ENCODE results near the gene PNCK. TPM values are rescaled to one million over a fixed set of nuclear protein-coding genes. Genes with fewer than 3 reads are reported as not detected.

Gene PNCK
- total and polyA plus RNA-seq, 2 of the 13 experiments (the other 11 are each of a cell fraction or from before 2014, with no cell fraction given): 33.1 TPM; not detected in 1

GRCh38 chrX:153627675-153628111 is 45.9 kb downstream of the PNCK start (continued):
- TF ChIP-seq SPEN (CRISPR knock-in tag; IDR thresholded peaks at IDR 0.05; ENCODE audit: low read depth) (peak; percentile 65; the same call in 1 of the 2 replicates), FOSL2 (CRISPR knock-in tag; IDR thresholded peaks at IDR 0.05) (peak; percentile 47; the same call in 1 of the 2 replicates), MAF1 (CRISPR knock-in tag; IDR thresholded peaks at IDR 0.05; ENCODE audit: borderline replicate concordance) (no peak), ASH2L (IDR thresholded peaks at IDR 0.05; ENCODE audit: insufficient read length, low read depth, low read length) (peak; percentile 70), PHB2 (IDR thresholded peaks at IDR 0.05; ENCODE audit: partially characterized antibody) (no peak), HINFP (CRISPR knock-in tag; IDR thresholded peaks at IDR 0.05; ENCODE audit: low read depth) (0 out of 2 replicates have a peak, but pooled peaks have one; percentile 19), MED1 (CRISPR knock-in tag; IDR thresholded peaks at IDR 0.05) (peak; percentile 96), NR2F6 (IDR thresholded peaks at IDR 0.05) (peak; percentile 29; the same call in 1 of the 2 replicates), NR2F6 (CRISPR knock-in tag; IDR thresholded peaks at IDR 0.05) (peak; percentile 69; the same call in 1 of the 2 replicates), ZNF850 (CRISPR knock-in tag; conservative IDR thresholded peaks at IDR 0.05) (no peak), KDM4B (CRISPR knock-in tag; IDR thresholded peaks at IDR 0.05) (peak; percentile 88; the same call in 1 of the 2 replicates), RXRA (CRISPR knock-in tag; IDR thresholded peaks at IDR 0.05) (peak; percentile 66), SP1 (IDR thresholded peaks at IDR 0.05) (no peak), SP1 (CRISPR knock-in tag; IDR thresholded peaks at IDR 0.05) (peak; percentile 62), ZNF761 (CRISPR knock-in tag; conservative IDR thresholded peaks at IDR 0.05) (peak; percentile 58; the same call in 1 of the 2 replicates), NFE2L1 (CRISPR knock-in tag; IDR thresholded peaks at IDR 0.05; ENCODE audit: borderline replicate concordance) (no peak), SOX6 (IDR thresholded peaks at IDR 0.05) (no peak), SOX6 (CRISPR knock-in tag; IDR thresholded peaks at IDR 0.05) (peak; percentile 34; the same call in 1 of the 2 replicates), ZNF317 (CRISPR knock-in tag; IDR thresholded peaks at IDR 0.05) (peak; percentile 41; the same call in 1 of the 2 replicates), ZNF296 (CRISPR knock-in tag; conservative IDR thresholded peaks at IDR 0.05) (no peak; the same call in 1 of the 2 replicates), CHD4 (IDR thresholded peaks at IDR 0.05; ENCODE audit: borderline replicate concordance, low read length) (no peak), SMARCC2 (IDR thresholded peaks at IDR 0.05) (no peak), PPARG (CRISPR knock-in tag; conservative IDR thresholded peaks at IDR 0.05) (peak; percentile 52; the same call in 1 of the 2 replicates)
- TF ChIP-seq, protein P1, sequence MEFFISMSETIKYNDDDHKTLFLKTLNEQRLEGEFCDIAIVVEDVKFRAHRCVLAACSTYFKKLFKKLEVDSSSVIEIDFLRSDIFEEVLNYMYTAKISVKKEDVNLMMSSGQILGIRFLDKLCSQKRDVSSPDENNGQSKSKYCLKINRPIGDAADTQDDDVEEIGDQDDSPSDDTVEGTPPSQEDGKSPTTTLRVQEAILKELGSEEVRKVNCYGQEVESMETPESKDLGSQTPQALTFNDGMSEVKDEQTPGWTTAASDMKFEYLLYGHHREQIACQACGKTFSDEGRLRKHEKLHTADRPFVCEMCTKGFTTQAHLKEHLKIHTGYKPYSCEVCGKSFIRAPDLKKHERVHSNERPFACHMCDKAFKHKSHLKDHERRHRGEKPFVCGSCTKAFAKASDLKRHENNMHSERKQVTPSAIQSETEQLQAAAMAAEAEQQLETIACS (CRISPR knock-in tag; IDR thresholded peaks at IDR 0.05): peak; percentile 59
- TF ChIP-seq, protein P2, sequence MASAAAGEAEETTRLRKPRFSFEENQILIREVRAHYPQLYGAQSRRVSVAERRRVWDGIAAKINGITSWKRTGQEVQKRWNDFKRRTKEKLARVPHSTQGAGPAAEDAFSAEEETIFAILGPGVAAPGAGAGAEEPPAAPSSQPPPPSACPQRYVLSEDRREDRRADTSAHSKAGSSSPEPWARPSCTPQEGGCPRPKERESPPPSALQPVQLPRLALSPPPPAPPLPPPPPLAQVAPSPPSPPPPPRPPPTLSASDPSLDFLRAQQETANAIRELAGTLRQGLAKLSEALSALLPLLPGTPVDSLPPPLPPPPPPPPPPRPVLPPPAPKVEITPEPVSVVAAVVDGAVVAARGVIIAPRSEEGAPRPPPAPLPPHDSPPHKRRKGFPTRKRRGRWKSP (CRISPR knock-in tag; IDR thresholded peaks at IDR 0.05): peak; percentile 72
- TF ChIP-seq, protein P3, sequence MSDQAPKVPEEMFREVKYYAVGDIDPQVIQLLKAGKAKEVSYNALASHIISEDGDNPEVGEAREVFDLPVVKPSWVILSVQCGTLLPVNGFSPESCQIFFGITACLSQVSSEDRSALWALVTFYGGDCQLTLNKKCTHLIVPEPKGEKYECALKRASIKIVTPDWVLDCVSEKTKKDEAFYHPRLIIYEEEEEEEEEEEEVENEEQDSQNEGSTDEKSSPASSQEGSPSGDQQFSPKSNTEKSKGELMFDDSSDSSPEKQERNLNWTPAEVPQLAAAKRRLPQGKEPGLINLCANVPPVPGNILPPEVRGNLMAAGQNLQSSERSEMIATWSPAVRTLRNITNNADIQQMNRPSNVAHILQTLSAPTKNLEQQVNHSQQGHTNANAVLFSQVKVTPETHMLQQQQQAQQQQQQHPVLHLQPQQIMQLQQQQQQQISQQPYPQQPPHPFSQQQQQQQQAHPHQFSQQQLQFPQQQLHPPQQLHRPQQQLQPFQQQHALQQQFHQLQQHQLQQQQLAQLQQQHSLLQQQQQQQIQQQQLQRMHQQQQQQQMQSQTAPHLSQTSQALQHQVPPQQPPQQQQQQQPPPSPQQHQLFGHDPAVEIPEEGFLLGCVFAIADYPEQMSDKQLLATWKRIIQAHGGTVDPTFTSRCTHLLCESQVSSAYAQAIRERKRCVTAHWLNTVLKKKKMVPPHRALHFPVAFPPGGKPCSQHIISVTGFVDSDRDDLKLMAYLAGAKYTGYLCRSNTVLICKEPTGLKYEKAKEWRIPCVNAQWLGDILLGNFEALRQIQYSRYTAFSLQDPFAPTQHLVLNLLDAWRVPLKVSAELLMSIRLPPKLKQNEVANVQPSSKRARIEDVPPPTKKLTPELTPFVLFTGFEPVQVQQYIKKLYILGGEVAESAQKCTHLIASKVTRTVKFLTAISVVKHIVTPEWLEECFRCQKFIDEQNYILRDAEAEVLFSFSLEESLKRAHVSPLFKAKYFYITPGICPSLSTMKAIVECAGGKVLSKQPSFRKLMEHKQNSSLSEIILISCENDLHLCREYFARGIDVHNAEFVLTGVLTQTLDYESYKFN (CRISPR knock-in tag; conservative IDR thresholded peaks at IDR 0.05): peak; percentile 69

Measured in HepG2 (cell line).